ENCODE results near the gene RNF44. TPM values are rescaled to one million over a fixed set of nuclear protein-coding genes. Genes with fewer than 3 reads are reported as not detected.
A peak's percentile ranks its signal among the peaks of the same experiment; 100 is the strongest.

Gene RNF44
- total and polyA plus RNA-seq, 2 of the 13 experiments (the other 11 are each of a cell fraction or from before 2014, with no cell fraction given), result 9.2 to 16.8 TPM

GRCh38 chr5:176536902-176537553, at the start of gene RNF44 (continued):
- no peak for TF ChIP-seq ZNF230 (CRISPR knock-in tag; IDR thresholded peaks at IDR 0.05)
- no peak for TF ChIP-seq ZNF512 (CRISPR knock-in tag; IDR thresholded peaks at IDR 0.05)
- no peak for TF ChIP-seq PAWR (CRISPR knock-in tag; IDR thresholded peaks at IDR 0.05; ENCODE audit: borderline replicate concordance)
- no peak for TF ChIP-seq CERS6 (CRISPR knock-in tag; IDR thresholded peaks at IDR 0.05)
- no peak; the same call in 1 of the 2 replicates for TF ChIP-seq MIER2 (CRISPR knock-in tag; IDR thresholded peaks at IDR 0.05)
- TF ChIP-seq KLF13 (CRISPR knock-in tag; IDR thresholded peaks at IDR 0.05), result no peak
- TF ChIP-seq ZNF781 (CRISPR knock-in tag; IDR thresholded peaks at IDR 0.05; ENCODE audit: borderline replicate concordance, not compliant biosample characterization), result no peak
- no peak for TF ChIP-seq FOXC1 (CRISPR knock-in tag; IDR thresholded peaks at IDR 0.05; ENCODE audit: borderline replicate concordance)
- no peak for TF ChIP-seq AGO1 (IDR thresholded peaks at IDR 0.05; ENCODE audit: low read depth, low read length, poor library complexity, severe bottlenecking)
- TF ChIP-seq BRCA1 (CRISPR knock-in tag; IDR thresholded peaks at IDR 0.05), result 0 out of 2 replicates have a peak, but pooled peaks have one; percentile 29
- TF ChIP-seq ZMYM3 (CRISPR knock-in tag; IDR thresholded peaks at IDR 0.05), result no peak
- no peak for TF ChIP-seq ZNF737 (CRISPR knock-in tag; IDR thresholded peaks at IDR 0.05; ENCODE audit: borderline replicate concordance)
- no peak for TF ChIP-seq ZNF496 (CRISPR knock-in tag; IDR thresholded peaks at IDR 0.05; ENCODE audit: insufficient replicate concordance)
- no peak for TF ChIP-seq NKX3-1 (CRISPR knock-in tag; IDR thresholded peaks at IDR 0.05)
- no peak for TF ChIP-seq ZNF564 (CRISPR knock-in tag; IDR thresholded peaks at IDR 0.05)
- TF ChIP-seq CSRNP2 (CRISPR knock-in tag; conservative IDR thresholded peaks at IDR 0.05; ENCODE audit: low read depth), result no peak
- no peak for TF ChIP-seq CHD4 (IDR thresholded peaks at IDR 0.05; ENCODE audit: borderline replicate concordance, low read length)
- no peak for TF ChIP-seq ATRX (CRISPR knock-in tag; IDR thresholded peaks at IDR 0.05; ENCODE audit: borderline replicate concordance)
- peak; percentile 75 for TF ChIP-seq CHD2 (IDR thresholded peaks at IDR 0.05; ENCODE audit: low read depth, low read length)
- TF ChIP-seq ZNF253 (CRISPR knock-in tag; IDR thresholded peaks at IDR 0.05; ENCODE audit: borderline replicate concordance), result no peak
- TF ChIP-seq ZNF292 (CRISPR knock-in tag; IDR thresholded peaks at IDR 0.05; ENCODE audit: borderline replicate concordance, low read depth), result no peak
- TF ChIP-seq HMGXB4 (CRISPR knock-in tag; IDR thresholded peaks at IDR 0.05; ENCODE audit: borderline replicate concordance in 1 of 2, low read depth in 1 of 2), result no peak; a peak in 2 of 4 replicates

Data from HepG2 (cell line).